Putamen (tissue), 1 donor: Measurements from ENCODE around the gene TEDC1.
A peak's percentile ranks its signal among the peaks of the same experiment; 100 is the strongest.

ENCODE experiments used
- DNase-seq: peaks from one replicate; pipeline ENCODE4 v3.0.0-alpha.2; 2016; ENCODE audit warnings: low spot score

Gene TEDC1

GRCh38 chr14:105484997-105485393 lies 6.1 kb upstream of the TEDC1 start:
- DNase-seq: no peak

GRCh38 chr14:105485739-105486162 lies 5.3 kb upstream of the TEDC1 start:
- no peak for DNase-seq

GRCh38 chr14:105486163-105486973 lies 4.7 kb upstream of the TEDC1 start, which contains the start of gene CRIP1:
TSS of gene CRIP1 (plus strand) at chr14:105486886. CDS start at chr14:105487260, 374 bp downstream.
- DNase-seq: no peak

GRCh38 chr14:105486974-105487448 lies 4.0 kb upstream of the TEDC1 start:
- no peak for DNase-seq

GRCh38 chr14:105487449-105487985 lies 3.5 kb upstream of the TEDC1 start:
- no peak for DNase-seq

GRCh38 chr14:105487986-105488777 lies 2.9 kb upstream of the TEDC1 start:
- DNase-seq: no peak

GRCh38 chr14:105488781-105489541 lies 2.1 kb upstream of the TEDC1 start:
- no peak for DNase-seq

GRCh38 chr14:105489542-105490266 lies 1.3 kb upstream of the TEDC1 start:
- peak; percentile 88 for DNase-seq

GRCh38 chr14:105490267-105490571 lies 827 bp upstream of the TEDC1 start:
- DNase-seq: no peak

GRCh38 chr14:105491366-105491973 lies 424 bp downstream of the TEDC1 start:
- peak; percentile 48 for DNase-seq

- no peak for DNase-seq
Measured at GRCh38 chr14:105492031-105492970, 1.3 kb downstream of the TEDC1 start.

- DNase-seq: no peak
Measured at GRCh38 chr14:105492971-105493871, 2.2 kb downstream of the TEDC1 start.

GRCh38 chr14:105493921-105494605 lies 3.0 kb downstream of the TEDC1 start:
- DNase-seq: no peak

- DNase-seq: no peak
Measured at GRCh38 chr14:105494606-105494929, 3.5 kb downstream of the TEDC1 start.

GRCh38 chr14:105495101-105495989 lies 4.3 kb downstream of the TEDC1 start:
- DNase-seq: no peak

- DNase-seq: no peak
Measured at GRCh38 chr14:105495990-105496830, 5.2 kb downstream of the TEDC1 start.
